Kidney (tissue), 19 donors: ENCODE data around the gene NOTCH2. TPM values are rescaled to one million over a fixed set of nuclear protein-coding genes. Genes with fewer than 3 reads are reported as not detected.
"Not testable (repeated sequence)": the region's sequence is repeated elsewhere in the genome, so short reads cannot be mapped to it uniquely, and the experiment has no call there.

ENCODE experiments used
- DNase-seq, 5 donors: peaks; one replicate each; pipeline ENCODE4 v3.0.0-alpha.2; 2013 to 2020
- FAIRE-seq: peaks from 2 replicates; lab custom pipeline; 2012; peaks lifted over from hg19 to GRCh38; lab: Jason Lieb, UNC
- H3K27ac ChIP-seq, 2 donors: one replicate each; pipeline ENCODE4 v1.7.0; 2013; ENCODE audit warnings: low read depth in 2 of 2, low read length in 2 of 2, inconsistent platforms in 1 of 2
- H3K27me3 ChIP-seq: one replicate; pipeline ENCODE4 v1.7.1; 2013; ENCODE audit warnings: low read length, inconsistent platforms; ENCODE audit not compliant: control insufficient read depth, insufficient read depth
- H3K36me3 ChIP-seq, 3 donors: one replicate each; pipeline versions ENCODE4 v1.7.0 to v1.7.1; 2013; ENCODE audit warnings: low read length in 3 of 3, control low read depth in 1 of 3, inconsistent platforms in 1 of 3; ENCODE audit not compliant: insufficient read depth in 3 of 3, control insufficient read depth in 2 of 3
- H3K4me1 ChIP-seq, 3 donors: one replicate each; pipeline versions ENCODE4 v1.7.0 to v1.7.1; 2013; ENCODE audit warnings: low read length in 3 of 3, inconsistent platforms in 1 of 3, low read depth in 1 of 3; ENCODE audit not compliant: control insufficient read depth in 2 of 3, insufficient read depth in 2 of 3
- H3K4me3 ChIP-seq, 3 donors: one replicate each; pipeline versions ENCODE4 v1.7.0 to v1.8.1; 2013; ENCODE audit warnings: low read length in 3 of 3, control low read depth in 1 of 3, inconsistent platforms in 1 of 3
- H3K9ac ChIP-seq, 3 donors: one replicate each; pipeline versions ENCODE4 v1.7.0 to v1.7.1; 2013; ENCODE audit warnings: low read length in 3 of 3, control low read depth in 1 of 3, inconsistent platforms in 1 of 3
- H3K9me3 ChIP-seq, 3 donors: one replicate each; pipeline versions ENCODE4 v1.7.0 to v1.7.1; 2013; ENCODE audit warnings: low read length in 3 of 3, control low read depth in 1 of 3, inconsistent platforms in 1 of 3; ENCODE audit not compliant: control insufficient read depth in 2 of 3, insufficient read depth in 1 of 3
- intact Hi-C: fragments of 100-400 bp; cut with DNase I; formaldehyde crosslinking; loops from one replicate; pipeline ENCODE4 v1.11.1; 2022
- long read RNA-seq, 10 donors: library from polyadenylated mRNA in 1 of 10; unstranded in 1 of 10; transcript quantifications; one replicate each; pipeline ENCODE4 v2.0.0 and lab custom pipeline, GENCODE V29; 2021 to 2026
- polyA plus RNA-seq: library from polyadenylated mRNA; stranded (reverse); fragments of 350-450 nt; fragmentation: Illumina TruSeq; extraction: RNeasy Lipid Tissue Mini Kit (QIAGEN cat#74804); gene quantifications from one replicate; pipeline ENCODE4 v1.2.3, GENCODE V29; 2014; ENCODE audit warnings: low read depth, low replicate concordance; ENCODE audit not compliant: insufficient read depth
- total RNA-seq: library from RNA; stranded (reverse); fragmentation: NEBNext Ultra II Directional; extraction: Animal tissue kit (Norgen Biotek cat#: 25700); gene quantifications from one replicate; pipeline ENCODE4 v1.2.1, GENCODE V29; 2021
- donor health status: control.
- donor health status: control.
- donor health status: DM: yes; HTN: yes; CAD: no.
- donor health status: Normal renal cell carcinoma (clear cell type).

Gene NOTCH2
- total RNA-seq = 113 TPM
- 4.9 TPM for polyA plus RNA-seq
- long read RNA-seq, donor 1, full-length matches to known transcripts = 3 of 3 reads
- long read RNA-seq, donor 1, partial matches to known transcripts = 0 of 3 reads
- long read RNA-seq, donor 1, other reads (novel, unspliced or antisense) = 0 of 3 reads
- long read RNA-seq, donor 2, full-length matches to known transcripts = 2 of 10 reads
- long read RNA-seq, donor 2, partial matches to known transcripts = 8 of 10 reads
- long read RNA-seq, donor 2, other reads (novel, unspliced or antisense) = 0 of 10 reads
- long read RNA-seq, donor 3 = 0 reads
- long read RNA-seq, donor 4, full-length matches to known transcripts = 5 of 104 reads
- long read RNA-seq, donor 4, partial matches to known transcripts = 99 of 104 reads
- long read RNA-seq, donor 4, other reads (novel, unspliced or antisense) = 0 of 104 reads
- long read RNA-seq, donor 5, full-length matches to known transcripts = 1 of 1 reads
- long read RNA-seq, donor 5, partial matches to known transcripts = 0 of 1 reads
- long read RNA-seq, donor 5, other reads (novel, unspliced or antisense) = 0 of 1 reads
- long read RNA-seq, donor 6 = 0 reads
- long read RNA-seq, donor 7, partial matches to known transcripts = 1 of 14 reads
- long read RNA-seq, donor 7, other reads (novel, unspliced or antisense) = 13 of 14 reads
- long read RNA-seq, donor 8, full-length matches to known transcripts = 3 of 15 reads
- long read RNA-seq, donor 8, partial matches to known transcripts = 12 of 15 reads
- long read RNA-seq, donor 8, other reads (novel, unspliced or antisense) = 0 of 15 reads
- long read RNA-seq, donor 9, full-length matches to known transcripts = 1 of 1 reads
- long read RNA-seq, donor 9, partial matches to known transcripts = 0 of 1 reads
- long read RNA-seq, donor 9, other reads (novel, unspliced or antisense) = 0 of 1 reads
- long read RNA-seq, donor 10, full-length matches to known transcripts = 1 of 6 reads
- long read RNA-seq, donor 10, partial matches to known transcripts = 5 of 6 reads
- long read RNA-seq, donor 10, other reads (novel, unspliced or antisense) = 0 of 6 reads

DNA sequence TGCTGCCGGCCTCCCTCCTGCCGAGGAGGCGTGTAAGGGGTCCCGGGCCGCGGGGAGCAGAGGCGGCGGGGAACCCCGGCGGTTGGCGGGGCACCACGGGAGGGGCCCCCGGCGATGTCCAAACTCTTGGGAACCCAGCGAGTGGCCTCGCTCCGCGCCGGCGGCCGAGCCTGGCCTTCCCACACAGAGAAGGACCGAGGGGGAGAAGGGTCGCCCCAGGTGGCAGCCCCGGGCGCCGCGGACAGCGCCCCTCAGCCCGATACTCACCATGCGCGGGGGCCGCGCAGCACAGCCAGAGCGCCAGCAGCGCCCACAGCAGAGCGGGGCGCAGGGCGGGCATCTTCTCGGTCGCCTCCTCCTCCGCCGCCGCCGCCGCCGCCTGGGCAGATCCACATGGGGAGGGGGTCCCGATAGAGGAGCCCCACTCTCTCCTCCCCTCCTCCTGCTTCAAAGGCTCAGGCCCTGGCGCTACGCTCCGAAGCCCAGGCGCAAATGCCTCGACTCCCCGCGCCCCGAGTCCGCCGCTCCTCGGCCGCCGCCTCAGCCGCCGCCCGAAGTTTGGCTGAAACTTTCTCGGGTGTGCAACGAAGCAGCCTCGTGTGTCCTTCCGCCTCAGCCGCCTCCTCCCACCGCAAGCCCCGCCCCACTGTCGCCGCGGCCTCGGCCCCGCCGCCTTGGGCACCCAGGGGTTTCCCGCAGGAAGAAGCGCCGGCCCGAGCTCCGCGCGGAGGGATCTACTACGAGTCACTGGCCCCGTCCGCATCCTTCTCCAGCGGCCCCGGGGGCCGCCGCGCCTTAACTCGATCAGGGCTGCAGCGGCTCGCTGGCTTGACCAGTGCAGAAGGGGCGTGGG lies at the start of gene NOTCH2:
NOTCH2 (minus strand) TSS at position 596 of the 853 bp plus-strand sequence; CDS start at position 340, 256 bp downstream.
- H3K36me3 ChIP-seq, H3K27ac ChIP-seq, H3K27me3 ChIP-seq, H3K4me1 ChIP-seq, FAIRE-seq, H3K9ac ChIP-seq, intact Hi-C loops, H3K9me3 ChIP-seq, H3K4me3 ChIP-seq: not testable (repeated sequence)
- DNase-seq = peak; percentile 33 to 89 (median 51)

DNA sequence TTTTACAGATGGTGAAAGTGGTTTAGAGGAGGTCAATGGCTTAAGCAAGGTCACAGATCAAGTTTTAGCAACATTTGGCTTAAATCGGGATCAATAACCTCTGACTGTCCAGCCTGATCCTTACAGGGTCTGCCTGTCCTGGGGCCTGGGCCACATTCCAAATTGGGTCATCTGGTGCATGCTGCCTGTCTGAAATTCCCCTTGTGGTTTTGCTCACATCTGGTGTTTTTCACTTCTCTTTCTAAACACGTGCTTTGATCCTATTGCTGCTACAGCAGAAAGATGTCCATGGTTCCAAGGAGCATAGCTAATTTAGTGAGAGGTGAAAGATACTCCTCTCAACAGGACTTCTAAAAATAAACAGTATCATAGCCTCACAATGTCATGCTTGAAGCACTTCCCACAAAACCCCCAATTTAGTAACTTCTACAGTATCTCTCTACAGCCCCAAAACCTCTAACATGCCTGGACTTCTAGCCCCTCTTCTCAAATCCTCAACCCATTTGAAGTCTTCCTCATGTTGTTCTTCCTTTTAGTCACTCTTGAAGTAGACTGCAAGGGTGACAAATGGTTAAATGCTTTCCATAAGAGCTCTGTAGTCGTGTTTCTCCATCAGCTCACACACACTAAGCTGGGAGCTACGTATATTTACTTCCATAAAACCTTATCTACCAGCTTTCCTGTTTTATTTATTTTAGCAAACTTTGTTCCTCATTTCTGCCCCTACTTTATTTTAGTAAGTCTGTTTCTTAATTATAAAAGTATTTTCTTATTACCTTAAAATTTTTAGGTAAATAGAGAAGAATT lies 48.1 kb upstream of the NOTCH2 start:
- H3K27me3 ChIP-seq, H3K4me1 ChIP-seq, H3K9ac ChIP-seq, H3K36me3 ChIP-seq, intact Hi-C loops, H3K27ac ChIP-seq, H3K9me3 ChIP-seq, H3K4me3 ChIP-seq, FAIRE-seq: not testable (repeated sequence)
- peak in 3 of 5 donors; percentile 41 to 82 (median 56) for DNase-seq

DNA sequence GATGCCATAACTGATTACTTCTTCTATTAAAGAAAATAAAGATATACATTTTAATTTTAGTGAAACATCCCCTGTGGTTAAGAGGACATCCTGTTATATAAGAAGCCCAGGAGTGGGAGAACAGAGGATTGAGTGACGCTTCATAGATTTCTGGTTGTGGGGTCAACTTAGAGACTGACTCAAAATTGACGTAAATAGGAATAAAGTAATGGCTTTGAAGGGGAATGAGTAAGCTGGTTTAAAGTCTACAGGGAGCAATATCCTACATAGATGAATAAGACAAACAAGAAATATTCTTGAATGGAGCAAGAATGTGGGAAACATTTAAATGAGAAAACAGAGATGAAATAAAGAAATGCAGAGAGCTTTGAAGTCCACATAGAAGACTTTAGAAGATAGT lies 46.6 kb upstream of the NOTCH2 start:
- H3K4me1 ChIP-seq, H3K27me3 ChIP-seq, H3K9me3 ChIP-seq, DNase-seq, H3K9ac ChIP-seq, H3K4me3 ChIP-seq, intact Hi-C loops, H3K36me3 ChIP-seq, H3K27ac ChIP-seq, FAIRE-seq: not testable (repeated sequence)

DNA sequence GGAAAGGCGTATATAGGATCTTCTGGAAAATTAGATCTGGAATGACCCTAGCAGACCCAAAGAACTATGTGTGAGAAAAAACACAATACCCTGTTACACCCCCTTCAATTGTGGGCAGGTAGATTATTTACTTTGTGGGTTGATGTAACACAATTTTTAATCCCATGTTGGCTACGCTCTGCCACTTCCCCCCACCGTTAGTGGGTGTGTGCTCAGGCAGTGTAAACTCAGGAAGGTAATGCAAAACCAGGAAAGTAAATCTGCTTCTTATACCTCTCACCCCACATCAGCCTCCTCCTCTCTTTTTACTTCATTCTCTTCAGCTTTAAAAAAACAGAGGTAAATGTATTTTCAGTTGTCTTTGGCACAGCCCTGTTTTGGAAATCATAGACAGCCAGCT lies 43.7 kb upstream of the NOTCH2 start:
- intact Hi-C loops, H3K4me3 ChIP-seq, DNase-seq, H3K9me3 ChIP-seq, H3K27ac ChIP-seq, FAIRE-seq, H3K4me1 ChIP-seq, H3K36me3 ChIP-seq, H3K9ac ChIP-seq, H3K27me3 ChIP-seq: not testable (repeated sequence)

DNA sequence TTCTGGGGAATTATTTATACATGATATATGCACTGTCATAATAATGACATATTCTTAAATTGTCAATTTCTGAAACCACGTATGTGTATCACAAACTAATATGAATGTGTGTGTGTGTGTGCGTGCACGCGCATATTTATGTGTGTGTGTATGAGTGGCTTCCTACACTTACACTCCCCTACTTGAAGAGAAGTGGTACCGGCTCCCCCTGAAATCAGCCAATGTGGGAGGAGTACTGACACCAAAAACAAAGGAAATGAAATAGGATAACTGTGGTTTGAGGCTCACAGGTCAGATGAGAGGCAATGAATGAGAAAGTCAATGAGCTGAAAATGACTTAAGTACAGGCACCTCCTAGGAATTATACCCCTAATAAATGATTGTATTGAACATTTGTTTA lies 42.8 kb upstream of the NOTCH2 start:
- peak in 3 of 5 donors; percentile 17 to 39 (median 37) for DNase-seq
- H3K9ac ChIP-seq, FAIRE-seq, H3K36me3 ChIP-seq, H3K4me3 ChIP-seq, H3K27me3 ChIP-seq, intact Hi-C loops, H3K9me3 ChIP-seq, H3K27ac ChIP-seq, H3K4me1 ChIP-seq: not testable (repeated sequence)

DNA sequence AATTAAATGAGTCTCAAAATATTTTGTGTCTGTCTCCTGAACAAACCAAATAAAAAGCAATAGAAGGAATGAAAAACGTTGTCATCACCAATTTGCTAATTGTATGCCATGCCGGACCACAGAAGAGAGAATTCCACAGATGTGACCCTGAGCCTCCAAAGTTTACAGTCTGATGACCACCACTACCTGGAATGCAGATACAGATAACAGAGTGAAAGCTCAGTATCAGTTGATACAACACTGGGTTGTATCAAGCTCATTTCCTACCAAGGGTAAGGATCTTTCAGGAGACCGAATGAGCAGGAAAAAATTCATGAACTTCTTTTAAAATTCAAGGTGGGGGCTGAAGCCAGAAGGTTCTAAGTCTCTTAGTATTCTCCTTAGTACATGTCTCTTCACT lies 42.3 kb upstream of the NOTCH2 start:
- intact Hi-C loops, H3K27ac ChIP-seq, H3K9me3 ChIP-seq, H3K27me3 ChIP-seq, H3K4me1 ChIP-seq, FAIRE-seq, H3K9ac ChIP-seq, H3K36me3 ChIP-seq, DNase-seq, H3K4me3 ChIP-seq: not testable (repeated sequence)

DNA sequence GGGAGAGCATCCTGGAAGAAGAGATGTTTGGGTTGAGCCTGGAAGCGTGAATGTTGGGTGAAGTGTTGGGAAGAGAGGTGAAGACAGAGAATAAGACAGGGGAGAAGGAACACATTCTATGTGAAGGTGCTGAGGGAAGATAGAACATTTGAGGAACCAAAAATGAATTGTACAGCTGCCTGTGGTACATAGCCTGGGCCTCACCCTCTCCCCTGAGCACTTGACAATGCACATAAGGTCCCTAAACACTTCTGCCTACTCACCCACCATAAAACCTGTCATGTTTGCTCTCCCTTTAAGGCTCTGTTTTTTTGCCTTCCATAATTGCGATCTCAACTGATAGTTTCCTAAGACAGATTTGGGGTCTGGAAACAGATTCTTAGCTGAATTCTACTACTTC lies 41.5 kb upstream of the NOTCH2 start:
- H3K36me3 ChIP-seq, H3K27ac ChIP-seq, H3K27me3 ChIP-seq, intact Hi-C loops, H3K9ac ChIP-seq, H3K4me3 ChIP-seq, DNase-seq, H3K4me1 ChIP-seq, FAIRE-seq, H3K9me3 ChIP-seq: not testable (repeated sequence)
